Glutamatergic neuron (in vitro differentiated cells): ENCODE results near the gene UBXN11. TPM values are rescaled to one million over a fixed set of nuclear protein-coding genes. Genes with fewer than 3 reads are reported as not detected.

Experiments
- DNase-seq: peaks from one replicate; pipeline ENCODE4 v3.0.0; 2022
- H3K27ac Mint-ChIP-seq: one replicate; pipeline ENCODE4 v1.8.0; 2020; ENCODE audit warnings: mild to moderate bottlenecking, mixed read lengths, inconsistent platforms; ENCODE audit not compliant: unreplicated experiment
- H3K27me3 Mint-ChIP-seq: one replicate; pipeline ENCODE4 v1.8.0; 2020; ENCODE audit warnings: mild to moderate bottlenecking, moderate library complexity, mixed read lengths, inconsistent platforms; ENCODE audit not compliant: unreplicated experiment
- H3K36me3 Mint-ChIP-seq: one replicate; pipeline ENCODE4 v1.8.0; 2020; ENCODE audit warnings: mild to moderate bottlenecking, mixed read lengths, inconsistent platforms; ENCODE audit not compliant: unreplicated experiment
- H3K4me1 Mint-ChIP-seq: one replicate; pipeline ENCODE4 v1.8.0; 2020; ENCODE audit warnings: mild to moderate bottlenecking, low read depth, mixed read lengths, inconsistent platforms; ENCODE audit not compliant: unreplicated experiment
- H3K4me3 Mint-ChIP-seq: one replicate; pipeline ENCODE4 v1.8.0; 2020; ENCODE audit warnings: mild to moderate bottlenecking, mixed read lengths, inconsistent platforms; ENCODE audit not compliant: unreplicated experiment
- H3K9me3 Mint-ChIP-seq: one replicate; pipeline ENCODE4 v1.8.0; 2020; ENCODE audit warnings: mild to moderate bottlenecking, moderate library complexity, mixed read lengths, inconsistent platforms; ENCODE audit not compliant: unreplicated experiment
- total RNA-seq: library from RNA; stranded (reverse); fragmentation: NEBNext Ultra II Directional; extraction: Animal tissue kit (Norgen Biotek cat#: 25700); gene quantifications from one replicate; pipeline ENCODE4 v1.2.1, GENCODE V29; 2021; ENCODE audit not compliant: unreplicated experiment
- TF ChIP-seq, protein P1 (sequence below): fragments of 200-600 bp; sonication (generic); IDR thresholded peaks from one replicate; pipeline ENCODE4 v1.5.0; 2021; ENCODE audit not compliant: partially characterized antibody, unreplicated experiment

Gene UBXN11
- total RNA-seq, 1 donor from 2014 or later: 11.4 TPM

DNA sequence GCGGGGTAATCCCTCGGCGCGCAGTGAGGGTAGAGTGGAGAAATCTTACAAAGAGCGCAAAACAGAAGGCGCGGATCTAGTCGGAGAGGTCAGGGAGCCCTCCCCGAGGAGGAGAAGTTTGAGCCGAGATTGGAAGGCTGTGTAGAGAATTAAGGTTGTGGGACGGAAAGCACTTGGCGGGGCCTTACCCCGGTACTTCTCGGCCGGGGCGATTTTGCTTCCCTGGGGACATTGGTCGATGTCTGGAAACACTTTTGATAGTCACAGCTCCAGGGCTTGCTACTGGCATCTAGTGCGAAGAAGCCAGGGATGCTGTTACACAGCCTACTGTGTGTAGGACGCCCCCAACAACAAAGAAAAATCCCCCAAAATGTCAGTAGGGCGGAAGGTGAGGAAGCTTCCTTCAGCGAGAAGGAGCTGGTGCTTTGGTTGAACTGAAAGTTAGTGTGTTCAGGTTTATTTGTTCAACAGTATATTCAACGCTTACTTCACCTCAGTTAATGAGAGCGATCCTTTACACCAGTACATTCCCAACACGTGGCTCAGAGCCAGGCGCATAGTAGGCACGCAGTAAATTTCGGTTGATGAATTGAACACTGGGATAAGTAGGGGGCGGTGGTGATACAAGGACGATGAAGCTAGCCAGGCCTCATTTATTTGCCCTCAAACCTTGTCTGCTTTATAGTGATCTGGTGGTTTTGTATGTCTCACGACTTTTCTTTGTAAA, 71.6 kb downstream of the UBXN11 start:
- Mint-ChIP-seq H3K36me3 (no peaks in the 10 kb centered on the region), H3K27ac (peak overlapping the region; percentile 91)

DNA sequence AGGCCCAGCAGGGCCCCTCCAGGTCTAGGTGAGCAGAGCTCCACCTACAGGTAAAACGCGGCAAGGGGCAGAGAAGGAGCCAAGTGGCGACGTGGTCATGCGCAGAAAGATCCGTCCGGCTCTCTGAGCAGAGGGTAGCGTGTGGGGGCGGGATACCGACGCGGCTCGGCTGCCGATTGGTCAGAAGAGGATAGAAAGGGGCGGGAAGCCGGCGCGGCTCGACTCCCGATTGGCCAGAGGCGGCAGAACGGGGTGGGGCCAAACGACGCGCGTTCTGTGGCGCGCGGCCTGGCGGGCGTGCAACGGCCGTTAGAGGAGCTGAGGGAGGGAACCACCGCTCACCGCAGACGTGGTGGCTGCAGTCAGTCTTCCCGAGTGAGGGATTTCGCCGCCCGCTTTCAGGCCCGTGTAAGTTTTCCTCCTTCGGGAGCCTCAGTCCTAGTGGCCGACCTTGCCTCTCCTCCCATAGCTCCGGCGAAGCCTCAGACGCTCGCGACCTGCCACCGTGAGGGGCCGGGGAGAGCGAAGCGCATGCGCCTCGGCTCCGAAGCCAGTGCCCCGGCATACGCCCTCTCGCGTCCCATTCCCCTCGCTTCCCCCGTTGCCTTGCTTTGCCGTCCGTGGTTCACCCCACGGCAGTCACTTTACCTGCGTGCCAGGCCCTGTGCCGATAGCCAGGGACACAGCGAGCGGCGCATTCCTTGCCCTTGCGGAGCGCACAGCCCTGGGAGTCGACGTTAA, 72.4 kb downstream of the UBXN11 start, which contains the start of gene CEP85:
Gene CEP85 (plus strand): TSS at position 298 of the 741 bp plus-strand sequence. CDS start 5,584 bp downstream, outside the sequence.
- H3K36me3 Mint-ChIP-seq: no peaks in the 10 kb centered on the region
- peak within 1 kb of the TSS; percentile 100 for H3K4me3 Mint-ChIP-seq
- peaks cover 8% of the 10 kb centered on the region for H3K9me3 Mint-ChIP-seq
- H3K4me1 Mint-ChIP-seq: peaks cover 7% of the 10 kb centered on the region
- TF ChIP-seq, protein P1, sequence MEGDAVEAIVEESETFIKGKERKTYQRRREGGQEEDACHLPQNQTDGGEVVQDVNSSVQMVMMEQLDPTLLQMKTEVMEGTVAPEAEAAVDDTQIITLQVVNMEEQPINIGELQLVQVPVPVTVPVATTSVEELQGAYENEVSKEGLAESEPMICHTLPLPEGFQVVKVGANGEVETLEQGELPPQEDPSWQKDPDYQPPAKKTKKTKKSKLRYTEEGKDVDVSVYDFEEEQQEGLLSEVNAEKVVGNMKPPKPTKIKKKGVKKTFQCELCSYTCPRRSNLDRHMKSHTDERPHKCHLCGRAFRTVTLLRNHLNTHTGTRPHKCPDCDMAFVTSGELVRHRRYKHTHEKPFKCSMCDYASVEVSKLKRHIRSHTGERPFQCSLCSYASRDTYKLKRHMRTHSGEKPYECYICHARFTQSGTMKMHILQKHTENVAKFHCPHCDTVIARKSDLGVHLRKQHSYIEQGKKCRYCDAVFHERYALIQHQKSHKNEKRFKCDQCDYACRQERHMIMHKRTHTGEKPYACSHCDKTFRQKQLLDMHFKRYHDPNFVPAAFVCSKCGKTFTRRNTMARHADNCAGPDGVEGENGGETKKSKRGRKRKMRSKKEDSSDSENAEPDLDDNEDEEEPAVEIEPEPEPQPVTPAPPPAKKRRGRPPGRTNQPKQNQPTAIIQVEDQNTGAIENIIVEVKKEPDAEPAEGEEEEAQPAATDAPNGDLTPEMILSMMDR: peak; percentile 73
- peak; percentile 97 for DNase-seq
- peaks cover 4% of the 10 kb centered on the region for H3K27me3 Mint-ChIP-seq
- H3K27ac Mint-ChIP-seq: peak within 1 kb of the TSS; percentile 91

More for the DNA sequence above, 71.6 kb downstream of the UBXN11 start:
- DNase-seq: peak; percentile 44
- peaks cover 4% of the 10 kb centered on the region for H3K27me3 Mint-ChIP-seq
- peaks cover 8% of the 10 kb centered on the region for H3K9me3 Mint-ChIP-seq
- peaks cover 7% of the 10 kb centered on the region for H3K4me1 Mint-ChIP-seq
- TF ChIP-seq, protein P1: no peak
- peak overlapping the region; percentile 100 for H3K4me3 Mint-ChIP-seq

Other genes with a start within 250 kb of the UBXN11 start
- gene TRIM63, start 239.0 kb downstream of the UBXN11 start, total RNA-seq: not detected
- 7.2 TPM for gene PDIK1L, start 194.8 kb downstream of the UBXN11 start, total RNA-seq
- 0.25 TPM for gene FAM110D, start 147.6 kb downstream of the UBXN11 start, total RNA-seq
- gene C1orf232, start 137.7 kb downstream of the UBXN11 start, total RNA-seq: not detected
- 35.9 TPM for gene ZNF593, start 136.7 kb downstream of the UBXN11 start, total RNA-seq
- 4.2 TPM for gene ZNF593OS, start 134.8 kb downstream of the UBXN11 start, total RNA-seq
- gene CNKSR1, start 129.1 kb downstream of the UBXN11 start, total RNA-seq: 9.9 TPM
- not detected for gene CATSPER4, start 116.0 kb downstream of the UBXN11 start, total RNA-seq
- 28.2 TPM for gene CEP85, start 72.4 kb downstream of the UBXN11 start, total RNA-seq
- gene SH3BGRL3, start 26.6 kb downstream of the UBXN11 start, total RNA-seq: 412 TPM
- gene CD52, start 11.3 kb upstream of the UBXN11 start, total RNA-seq: 2.8 TPM
- 2.2 TPM for gene CRYBG2, start 47.5 kb upstream of the UBXN11 start, total RNA-seq
- not detected for gene ZNF683, start 66.1 kb upstream of the UBXN11 start, total RNA-seq
- 97.3 TPM for gene LIN28A, start 104.2 kb upstream of the UBXN11 start, total RNA-seq
- gene DHDDS, start 125.7 kb upstream of the UBXN11 start, total RNA-seq: 64.6 TPM
- gene HMGN2, start 165.8 kb upstream of the UBXN11 start, total RNA-seq: 187 TPM
- gene RPS6KA1, start 223.1 kb upstream of the UBXN11 start, total RNA-seq: 10.8 TPM